OCI-LY7 (cell line): ENCODE results near the gene THRA. TPM values are rescaled to one million over a fixed set of nuclear protein-coding genes. Genes with fewer than 3 reads are reported as not detected.

ENCODE experiments used
- BruUV-seq: library from RNA; stranded (reverse); fragments of 400-500 nt; replicated peaks from 2 replicates; lab custom pipeline; 2021; lab: Mats Ljungman, UMichigan
- CTCF ChIA-PET: fragments of 300-600 bp; sonication (Branson Sonifier 250); formaldehyde crosslinking; loops from one replicate; lab custom pipeline; 2022; ENCODE audit warnings: antibody characterized with exemption; ENCODE audit not compliant: unreplicated experiment; lab: Charles Lee
- POLR2A ChIA-PET: fragments of 300-600 bp; sonication (Branson Sonifier 250); formaldehyde crosslinking; loops from one replicate; lab custom pipeline; 2022; ENCODE audit warnings: antibody characterized with exemption; lab: Charles Lee
- DNase-seq: peaks from one replicate; pipeline ENCODE4 v3.0.0-alpha.2; 2015; ENCODE audit warnings: low spot score
- H2AFZ ChIP-seq: fragments of 200-600 bp; sonication (generic), shearing (Covaris generic); 2 replicates; pipeline ENCODE4 v1.6.1; 2014; ENCODE audit warnings: mild to moderate bottlenecking, antibody characterized with exemption, low read length, moderate library complexity
- H3K27ac ChIP-seq: fragments of 200-600 bp; sonication (generic); 2 replicates; pipeline ENCODE4 v1.5.1; 2014; ENCODE audit warnings: mixed run types, low read depth, mild to moderate bottlenecking, moderate library complexity, low read length, inconsistent platforms; ENCODE audit not compliant: poor library complexity, severe bottlenecking
- H3K36me3 ChIP-seq: fragments of 200-600 bp; sonication (generic); 2 replicates; pipeline ENCODE4 v1.6.1; 2014; ENCODE audit warnings: mild to moderate bottlenecking, antibody characterized with exemption, low read length, moderate library complexity, mixed read lengths; ENCODE audit not compliant: insufficient read depth
- H3K4me1 ChIP-seq: fragments of 200-600 bp; sonication (generic); 2 replicates; pipeline ENCODE4 v1.5.1; 2014; ENCODE audit warnings: mild to moderate bottlenecking, low read length; ENCODE audit not compliant: insufficient read depth, poor library complexity, severe bottlenecking
- H3K4me2 ChIP-seq: fragments of 200-600 bp; sonication (generic); 2 replicates; pipeline ENCODE4 v1.6.1; 2014; ENCODE audit warnings: mild to moderate bottlenecking, low read length
- H3K4me3 ChIP-seq: fragments of 200-600 bp; sonication (generic); 2 replicates; pipeline ENCODE4 v1.5.1; 2014; ENCODE audit warnings: mild to moderate bottlenecking, low read depth, low read length; ENCODE audit not compliant: poor library complexity, severe bottlenecking
- H3K79me2 ChIP-seq: fragments of 200-600 bp; sonication (generic); 2 replicates; pipeline ENCODE4 v1.6.1; 2016; ENCODE audit warnings: low read depth, mild to moderate bottlenecking, low read length, moderate library complexity, mixed read lengths; ENCODE audit not compliant: insufficient read depth
- H3K9me2 ChIP-seq: fragments of 200-600 bp; sonication (generic); 2 replicates; pipeline ENCODE4 v1.6.1; 2016; ENCODE audit warnings: mild to moderate bottlenecking, low read length, mixed read lengths; ENCODE audit not compliant: insufficient read depth
- H3K9me3 ChIP-seq: fragments of 200-600 bp; sonication (generic); 2 replicates; pipeline ENCODE4 v1.6.1; 2014; ENCODE audit warnings: mild to moderate bottlenecking, mixed run types, low read length, mixed read lengths
- H4K20me1 ChIP-seq: fragments of 200-600 bp; sonication (generic); 2 replicates; pipeline ENCODE4 v1.6.1; 2014; ENCODE audit warnings: mild to moderate bottlenecking, antibody characterized with exemption, low read length, moderate library complexity, mixed read lengths; ENCODE audit not compliant: insufficient read depth
- EZH2phosphoT487 ChIP-seq: fragments of 200-600 bp; sonication (generic); IDR thresholded peaks from 2 replicates; pipeline ENCODE4 v1.6.1; 2018; ENCODE audit warnings: low read depth, borderline replicate concordance, mild to moderate bottlenecking, mixed run types, antibody characterized with exemption, low read length, moderate library complexity, mixed read lengths
- intact Hi-C: fragments of 100-400 bp; cut with micrococcal nuclease; formaldehyde crosslinking; loops from one replicate; pipeline ENCODE4 v1.10.0; 2022; ENCODE audit not compliant: unreplicated experiment
- total RNA-seq, 2 experiments: library from RNA; depleted of rRNA in 1 of 2; stranded (reverse); fragments of >200 nt in 1 of 2; shearing (Covaris generic) in 1 of 2; gene quantifications; 2 replicates each; pipeline ENCODE4 v1.2.3, GENCODE V29; 2014 to 2022
- TF ChIP-seq, protein P1 (sequence below): fragments of 200-600 bp; sonication (generic); conservative IDR thresholded peaks from 2 replicates; pipeline ENCODE4 v1.5.1; 2014; ENCODE audit warnings: mild to moderate bottlenecking, antibody characterized with exemption, low read length, moderate library complexity, mixed read lengths

The THRA gene
- total RNA-seq, 2 experiments from 2014 or later = 3.9 to 9.3 TPM

DNA sequence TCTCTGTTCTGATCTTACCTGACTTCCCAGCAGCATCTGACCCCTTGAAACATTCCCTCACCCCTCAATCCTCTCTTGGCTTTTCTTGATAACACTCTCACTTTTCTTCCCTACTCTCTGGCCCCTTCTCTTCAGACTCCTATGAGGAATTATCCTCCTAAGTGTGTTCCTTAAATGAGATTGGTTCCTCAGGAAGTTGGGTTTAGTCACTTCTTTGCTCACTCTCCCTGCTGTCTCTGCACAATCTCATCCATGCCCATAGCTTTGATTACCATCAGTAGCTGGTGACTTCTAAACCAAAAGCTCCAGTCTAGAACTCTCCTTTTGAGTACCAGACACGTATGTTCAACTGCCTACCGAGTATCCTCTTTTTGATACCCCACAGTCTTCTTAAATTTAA is 21.6 kb upstream of the THRA start:
- no peak overlapping the region for H3K4me3 ChIP-seq
- no TSS peak for BruUV-seq
- CTCF ChIA-PET = no interaction called here
- no peak overlapping the region for H3K27ac ChIP-seq
- no peak overlapping the region for H3K4me2 ChIP-seq
- POLR2A ChIA-PET = no interaction called here
- no peak overlapping the region for H2AFZ ChIP-seq
- H3K9me3 ChIP-seq = no peaks in the 10 kb centered on the region
- H3K9me2 ChIP-seq = no peaks in the 10 kb centered on the region
- no peaks in the 10 kb centered on the region for H3K79me2 ChIP-seq
- TF ChIP-seq EZH2phosphoT487 = no peak
- TF ChIP-seq, protein P1, sequence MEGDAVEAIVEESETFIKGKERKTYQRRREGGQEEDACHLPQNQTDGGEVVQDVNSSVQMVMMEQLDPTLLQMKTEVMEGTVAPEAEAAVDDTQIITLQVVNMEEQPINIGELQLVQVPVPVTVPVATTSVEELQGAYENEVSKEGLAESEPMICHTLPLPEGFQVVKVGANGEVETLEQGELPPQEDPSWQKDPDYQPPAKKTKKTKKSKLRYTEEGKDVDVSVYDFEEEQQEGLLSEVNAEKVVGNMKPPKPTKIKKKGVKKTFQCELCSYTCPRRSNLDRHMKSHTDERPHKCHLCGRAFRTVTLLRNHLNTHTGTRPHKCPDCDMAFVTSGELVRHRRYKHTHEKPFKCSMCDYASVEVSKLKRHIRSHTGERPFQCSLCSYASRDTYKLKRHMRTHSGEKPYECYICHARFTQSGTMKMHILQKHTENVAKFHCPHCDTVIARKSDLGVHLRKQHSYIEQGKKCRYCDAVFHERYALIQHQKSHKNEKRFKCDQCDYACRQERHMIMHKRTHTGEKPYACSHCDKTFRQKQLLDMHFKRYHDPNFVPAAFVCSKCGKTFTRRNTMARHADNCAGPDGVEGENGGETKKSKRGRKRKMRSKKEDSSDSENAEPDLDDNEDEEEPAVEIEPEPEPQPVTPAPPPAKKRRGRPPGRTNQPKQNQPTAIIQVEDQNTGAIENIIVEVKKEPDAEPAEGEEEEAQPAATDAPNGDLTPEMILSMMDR = no peak
- no peaks in the 10 kb centered on the region for H4K20me1 ChIP-seq
- H3K4me1 ChIP-seq = no peaks in the 10 kb centered on the region
- no peaks in the 10 kb centered on the region; the same call in 1 of the 2 replicates for H3K36me3 ChIP-seq
- intact Hi-C loops = no loop called here
- no peak for DNase-seq

DNA sequence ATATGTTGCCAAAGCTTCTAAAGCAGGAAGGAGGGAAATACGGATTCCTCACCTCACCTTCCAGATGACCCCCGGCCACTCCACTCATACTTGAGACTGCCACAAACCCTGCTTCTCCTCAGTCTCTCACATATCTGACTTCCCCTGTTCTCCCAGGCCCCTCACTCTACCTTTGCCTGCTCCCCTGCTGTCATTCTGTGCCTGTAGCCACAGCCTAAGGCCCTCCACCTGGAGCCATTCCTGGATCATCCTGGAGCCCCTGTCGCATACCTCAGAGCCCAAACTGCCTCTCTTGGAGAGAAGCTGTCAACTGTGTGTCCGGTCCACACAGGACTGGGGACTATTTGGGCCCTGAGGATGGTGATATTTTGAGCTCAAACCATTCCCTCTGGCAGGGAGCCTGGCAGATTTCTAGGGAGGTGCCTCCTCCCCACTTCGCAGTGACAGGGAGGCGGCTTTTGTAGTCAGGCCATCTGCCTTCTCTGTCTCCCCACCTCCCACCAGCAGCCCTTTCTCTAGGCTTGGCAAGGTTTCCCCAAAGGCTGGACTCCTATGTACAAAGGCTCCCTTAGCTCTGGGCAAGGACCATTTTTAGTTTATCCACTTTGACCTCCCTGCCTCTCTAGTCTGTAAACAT is 6.3 kb upstream of the THRA start:
- DNase-seq = no peak
- Histone ChIP-seq H3K36me3 (peaks cover 12% of the 10 kb centered on the region), H4K20me1 (no peaks in the 10 kb centered on the region), H3K4me1 (peaks cover 14% of the 10 kb centered on the region), H3K27ac (no peak overlapping the region), H3K9me3 (no peaks in the 10 kb centered on the region), H3K79me2 (peaks cover 10% of the 10 kb centered on the region; the same call in 1 of the 2 replicates), H3K4me3 (no peak overlapping the region), H3K4me2 (no peak overlapping the region), H2AFZ (no peak overlapping the region), H3K9me2 (no peaks in the 10 kb centered on the region; the same call in 1 of the 2 replicates)
- BruUV-seq = no TSS peak
- TF ChIP-seq EZH2phosphoT487 = no peak
- ChIA-PET CTCF (no interaction called here), POLR2A (no interaction called here)
- intact Hi-C loops = no loop called here

DNA sequence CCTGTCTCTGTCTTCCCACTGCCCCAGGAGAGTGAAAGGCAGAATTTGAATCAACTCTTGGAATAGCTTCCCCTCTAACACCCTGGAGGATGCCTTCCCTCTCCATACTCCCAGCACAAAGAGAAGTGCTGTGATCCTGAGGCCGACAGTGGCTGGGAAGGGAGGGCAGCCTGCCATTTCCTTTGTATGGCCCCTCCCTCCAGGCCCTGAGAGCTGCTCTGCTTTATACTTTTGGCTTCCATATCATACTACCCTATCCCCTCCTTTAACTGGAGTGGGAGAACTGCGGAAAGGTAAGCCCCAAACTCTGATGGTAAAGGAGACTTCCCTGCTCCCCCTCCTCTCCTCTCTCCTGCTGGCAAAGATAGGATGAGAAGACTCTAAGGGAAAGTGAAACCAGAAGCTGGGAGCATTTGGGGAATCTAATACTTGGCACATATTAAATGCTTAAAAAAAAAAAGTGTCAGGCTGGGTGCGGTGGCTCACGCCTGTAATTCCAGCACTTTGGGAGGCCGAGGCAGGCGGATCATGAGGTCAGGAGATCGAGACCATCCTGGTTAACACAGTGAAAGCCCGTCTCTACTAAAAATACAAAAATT is 4.5 kb upstream of the THRA start:
- peaks cover 18% of the 10 kb centered on the region for H3K4me1 ChIP-seq
- TF ChIP-seq, protein P1 = no peak
- no peak for TF ChIP-seq EZH2phosphoT487
- peaks cover 8% of the 10 kb centered on the region; the same call in 1 of the 2 replicates for H3K79me2 ChIP-seq
- H2AFZ ChIP-seq = no peak overlapping the region
- no peak for DNase-seq
- H3K27ac ChIP-seq = no peak overlapping the region
- no peak overlapping the region for H3K4me3 ChIP-seq
- no peaks in the 10 kb centered on the region for H3K36me3 ChIP-seq
- intact Hi-C loops = no loop called here
- no TSS peak for BruUV-seq
- no peaks in the 10 kb centered on the region for H3K9me3 ChIP-seq
- H4K20me1 ChIP-seq = no peaks in the 10 kb centered on the region
- CTCF ChIA-PET = no interaction called here
- no peak overlapping the region for H3K4me2 ChIP-seq
- H3K9me2 ChIP-seq = no peaks in the 10 kb centered on the region; the same call in 1 of the 2 replicates
- POLR2A ChIA-PET = no interaction called here
